ENCODE data around the gene TXNDC8.
"Not testable (repeated sequence)": the region's sequence is repeated elsewhere in the genome, so short reads cannot be mapped to it uniquely, and the experiment has no call there.

Gene TXNDC8

DNA sequence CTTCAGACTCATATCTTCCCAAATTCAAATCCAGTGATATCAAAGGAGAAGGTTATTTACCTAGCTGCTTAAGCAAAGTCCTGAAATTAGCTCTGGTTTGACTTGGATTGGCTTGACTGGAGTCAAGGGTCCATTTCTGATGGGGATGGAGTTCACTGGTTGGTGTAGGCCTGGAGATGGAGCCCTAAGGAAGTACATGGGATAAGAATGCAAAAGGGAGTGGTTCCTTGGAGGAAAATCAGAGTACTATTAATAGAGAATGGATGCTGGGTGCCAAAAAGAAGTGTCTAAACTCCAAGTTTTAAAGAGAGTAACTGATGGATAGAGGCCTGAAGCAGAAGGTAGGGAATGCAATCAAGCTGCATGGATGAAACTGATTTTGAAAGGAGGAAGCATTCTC lies 13.8 kb downstream of the TXNDC8 start:
- no peak for DNase-seq

DNA sequence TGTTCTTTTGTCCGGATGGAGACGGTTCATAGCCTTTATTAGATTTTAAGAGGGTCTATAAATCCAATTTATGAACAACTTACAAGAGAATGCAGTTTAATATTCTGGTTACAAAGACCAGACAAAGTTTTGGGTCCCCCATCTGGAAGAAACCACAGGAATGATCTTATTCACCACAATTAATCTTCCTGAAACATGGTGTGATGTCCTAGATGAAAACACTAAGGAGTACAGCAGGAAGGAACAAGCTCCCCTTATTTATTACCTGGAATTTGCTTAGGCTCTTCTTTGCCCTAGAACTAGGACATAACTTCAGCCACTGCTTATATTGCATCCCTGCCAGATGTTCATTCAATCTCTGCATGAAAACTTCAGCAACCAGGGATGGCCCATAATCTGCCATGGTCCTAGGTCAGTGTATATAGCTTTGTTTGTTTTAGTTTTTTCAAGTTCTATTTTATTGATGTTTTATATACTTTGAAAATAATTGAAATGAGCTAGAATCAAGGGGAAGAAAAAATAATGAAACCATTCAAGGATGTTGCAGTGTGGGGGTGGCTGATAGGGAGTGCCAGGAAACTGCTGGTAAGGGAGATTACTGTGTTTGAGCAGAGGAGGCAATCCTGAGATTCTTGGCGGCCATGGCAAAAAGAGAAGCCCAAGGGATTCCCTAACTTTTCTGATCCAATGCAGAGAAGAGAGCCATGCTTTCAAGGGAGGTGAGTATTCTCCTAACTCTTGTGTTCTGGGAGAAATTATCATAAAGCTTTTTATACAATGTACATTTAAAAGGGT lies 16.8 kb downstream of the TXNDC8 start:
- DNase-seq, result no peak

DNA sequence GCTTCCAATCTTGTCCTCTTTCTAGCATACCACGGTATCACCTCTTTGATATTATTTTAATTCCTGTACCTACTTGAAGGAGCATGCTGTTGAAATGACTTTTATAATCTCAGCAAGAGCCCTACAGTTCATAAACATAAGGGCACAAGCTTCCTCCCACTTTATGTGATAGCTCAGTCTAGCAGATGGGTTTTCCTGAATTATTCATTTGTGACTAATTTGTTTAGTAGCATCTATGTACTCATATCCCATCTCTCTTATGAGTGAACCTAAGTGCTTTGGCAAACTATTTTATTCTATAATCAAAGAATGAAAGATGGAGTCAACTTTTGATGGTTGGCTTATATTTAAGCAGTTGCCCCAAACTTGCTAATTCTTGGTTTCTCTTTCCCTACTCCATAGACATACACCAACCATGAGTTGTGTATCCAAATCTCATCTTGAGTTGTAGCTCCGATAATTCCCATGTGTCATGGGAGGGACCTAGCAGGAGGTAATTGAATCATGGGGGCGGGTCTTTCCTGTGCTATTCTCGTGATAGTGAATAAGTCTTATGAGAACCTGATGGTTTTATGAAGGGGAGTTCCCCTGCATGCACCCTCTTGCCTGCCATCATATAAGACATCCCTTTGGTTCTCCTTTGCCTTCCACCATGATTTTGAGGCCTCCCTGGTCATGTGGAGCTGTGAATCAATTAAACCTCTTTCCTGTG lies 17.7 kb downstream of the TXNDC8 start:
- no peak for DNase-seq

DNA sequence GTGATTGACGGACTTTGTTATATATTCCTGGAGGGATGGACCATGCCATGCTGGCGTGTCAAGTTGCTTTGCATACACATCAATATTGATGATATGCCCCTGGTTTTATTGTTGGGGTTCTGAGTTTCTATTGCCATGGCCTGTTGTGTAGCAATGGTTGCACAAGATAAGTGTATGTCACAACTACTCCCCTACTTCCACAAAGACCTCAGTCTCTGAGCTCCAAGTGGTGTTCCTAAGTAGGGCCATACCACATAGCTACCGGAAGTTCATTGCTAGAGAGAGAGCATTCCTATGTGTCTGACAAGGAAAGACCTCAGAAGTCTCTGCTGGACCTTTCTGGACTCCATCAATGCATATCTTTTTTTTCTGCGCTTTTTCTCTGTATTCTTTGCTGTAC lies 19.8 kb downstream of the TXNDC8 start:
- no peak for DNase-seq

DNA sequence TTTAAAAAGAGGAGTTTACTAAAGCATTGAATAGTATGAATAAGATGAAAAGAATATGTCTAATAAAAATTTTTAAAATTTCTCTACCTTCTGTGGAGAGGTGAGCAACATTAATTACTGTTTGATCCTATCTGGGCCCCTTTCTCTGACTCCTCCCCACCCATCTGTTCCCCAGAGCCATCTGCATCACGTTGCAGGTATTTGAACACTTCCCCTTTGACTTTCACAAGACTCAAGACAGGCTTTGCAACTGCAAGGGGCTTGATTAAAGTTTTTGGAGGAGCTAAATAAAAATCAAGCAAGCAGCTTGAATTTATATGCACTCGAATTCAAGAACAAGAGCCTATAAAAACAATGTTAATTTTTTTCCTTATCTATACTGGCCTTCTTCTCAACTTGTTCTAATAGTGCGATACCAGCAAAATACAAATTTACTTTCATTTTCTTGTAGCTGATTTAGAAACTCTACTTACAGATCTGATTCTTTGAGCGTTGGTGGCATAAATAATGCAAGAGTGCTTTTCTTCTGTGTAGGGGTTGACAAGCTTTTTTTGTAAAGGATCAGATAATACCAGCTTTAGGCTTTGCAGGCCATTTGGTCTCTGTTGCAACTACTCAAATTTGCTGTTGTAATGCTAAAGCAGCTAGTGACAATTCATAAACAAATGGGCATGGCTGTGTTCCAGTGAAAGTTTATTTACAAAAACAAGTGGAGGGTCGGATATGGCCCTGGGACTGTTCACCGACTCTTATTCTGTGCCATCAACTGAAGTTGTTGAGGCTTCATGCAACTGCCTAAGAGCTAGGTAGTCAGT lies 21.2 kb downstream of the TXNDC8 start:
- peak; percentile 9 for DNase-seq

DNA sequence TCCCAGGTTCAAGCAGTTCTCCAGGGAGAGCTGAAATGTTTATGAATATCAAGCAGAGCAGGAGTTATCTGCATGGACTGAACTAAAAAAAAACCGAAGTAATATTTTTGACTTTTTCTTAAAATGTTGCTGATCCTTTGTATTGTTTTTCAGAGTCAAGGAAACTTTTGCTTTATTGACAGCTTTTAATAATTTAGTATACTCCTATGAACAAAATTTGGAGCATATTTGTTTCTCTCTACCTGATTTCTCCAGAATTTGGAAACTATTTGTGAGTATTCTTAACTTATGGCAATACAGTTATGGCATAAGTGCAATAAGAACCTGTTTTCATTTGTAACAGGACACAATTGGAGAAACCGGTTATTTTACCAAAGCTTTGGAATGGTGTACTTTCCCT lies 25.7 kb downstream of the TXNDC8 start:
- not testable (repeated sequence) for DNase-seq

DNA sequence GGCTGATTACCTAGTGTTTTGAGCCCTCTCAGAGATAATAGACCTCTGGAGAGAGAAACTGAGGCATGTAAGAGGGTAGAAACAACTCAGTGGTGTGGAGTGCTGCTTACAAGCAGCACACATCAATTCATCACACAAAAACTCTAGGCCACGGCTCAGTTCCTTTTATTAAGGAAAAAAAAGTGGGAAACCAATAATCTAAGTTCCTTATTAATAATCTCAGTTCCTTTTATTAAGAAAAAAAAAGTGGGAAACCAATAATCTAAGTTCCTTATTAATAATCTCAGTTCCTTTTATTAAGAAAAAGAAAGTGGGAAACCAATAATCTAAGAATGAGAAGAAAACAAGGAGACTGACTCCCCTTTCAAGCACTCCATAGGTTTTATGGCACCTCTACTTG lies 28.0 kb downstream of the TXNDC8 start:
- DNase-seq, result no peak

DNA sequence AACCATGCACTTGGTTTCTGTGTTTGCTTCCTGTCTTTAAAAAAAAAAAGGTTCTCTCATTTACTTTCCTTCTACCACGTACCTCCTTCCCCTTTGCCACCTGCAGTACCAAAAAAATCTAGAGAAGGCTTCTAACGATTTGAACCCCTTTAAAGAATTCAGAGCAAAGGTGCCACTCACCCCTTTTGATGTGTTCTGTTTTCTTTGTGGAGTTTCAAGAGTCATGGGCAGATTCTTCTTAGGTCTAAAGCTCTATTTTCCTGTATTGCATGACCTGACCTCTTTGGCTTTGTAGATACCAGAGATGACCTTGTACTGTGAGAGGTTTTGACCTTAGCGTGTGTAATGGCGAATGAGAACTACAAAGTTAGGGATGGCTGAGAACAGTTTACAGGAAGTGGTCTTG lies 29.0 kb downstream of the TXNDC8 start:
- DNase-seq, result no peak

DNA sequence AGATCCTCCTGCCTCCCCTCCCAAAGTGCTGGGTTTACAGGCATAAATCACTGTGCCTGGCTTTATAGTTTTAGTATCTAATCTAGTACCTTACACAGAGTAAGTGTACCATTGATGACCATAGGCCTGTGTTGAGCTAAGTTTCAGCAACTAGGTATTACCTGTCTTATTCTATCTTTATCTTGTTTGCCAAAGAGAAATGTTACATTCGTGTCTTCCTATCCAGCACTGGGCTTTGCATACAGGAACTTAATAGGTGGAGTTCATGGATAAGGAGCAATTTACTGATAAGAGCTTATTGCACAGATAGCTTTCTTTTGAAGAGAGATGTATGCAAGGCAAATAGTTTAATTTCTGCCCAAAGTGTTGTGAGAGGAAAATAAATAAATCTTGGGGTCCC lies 30.5 kb downstream of the TXNDC8 start:
- no peak for DNase-seq

DNA sequence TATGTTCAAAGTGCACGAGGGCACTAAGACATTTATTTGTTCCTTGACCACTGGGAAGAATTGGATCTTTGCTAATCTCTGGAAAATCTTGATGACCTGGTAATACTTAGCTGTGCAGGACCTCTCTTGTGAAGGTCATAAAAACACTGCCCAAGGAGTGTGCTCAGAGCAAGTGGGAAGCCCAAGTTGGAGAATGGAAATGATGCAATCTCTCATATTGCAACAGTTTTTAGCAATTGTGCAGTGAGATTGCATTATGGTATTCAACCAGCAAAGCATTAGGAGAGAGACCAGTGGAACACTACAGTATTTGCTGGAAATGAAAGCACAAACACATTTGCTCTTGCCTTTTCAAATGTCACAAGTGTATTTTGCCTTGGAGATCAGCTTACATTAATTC lies 34.5 kb downstream of the TXNDC8 start:
- DNase-seq, result no peak

DNA sequence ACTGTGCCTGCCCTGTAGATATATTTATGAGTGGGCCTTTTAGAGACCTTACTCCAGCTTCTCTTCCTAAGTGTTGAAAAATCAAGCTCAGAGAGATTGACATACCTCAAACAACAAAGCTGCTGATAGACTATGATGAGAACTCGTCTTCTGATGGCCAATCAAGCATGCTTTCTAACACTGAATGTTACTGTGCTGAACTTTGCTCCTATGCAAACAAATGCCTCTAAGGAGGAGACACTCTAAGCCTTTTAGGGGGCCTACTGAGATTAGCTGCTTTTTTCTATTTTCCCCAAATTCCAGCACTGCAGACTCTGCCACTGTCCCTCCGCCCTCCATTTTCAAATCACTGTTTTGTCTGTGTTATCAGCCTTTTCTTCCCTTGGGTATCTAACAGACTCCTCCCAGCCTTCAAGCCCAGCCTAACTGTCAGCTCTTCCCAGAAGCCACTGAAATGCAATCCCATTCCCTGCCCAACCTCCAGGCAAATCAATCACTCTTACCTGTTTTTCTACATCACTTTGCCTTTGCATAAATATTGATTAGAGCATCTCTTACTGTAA lies 39.5 kb downstream of the TXNDC8 start:
- DNase-seq, result no peak

DNA sequence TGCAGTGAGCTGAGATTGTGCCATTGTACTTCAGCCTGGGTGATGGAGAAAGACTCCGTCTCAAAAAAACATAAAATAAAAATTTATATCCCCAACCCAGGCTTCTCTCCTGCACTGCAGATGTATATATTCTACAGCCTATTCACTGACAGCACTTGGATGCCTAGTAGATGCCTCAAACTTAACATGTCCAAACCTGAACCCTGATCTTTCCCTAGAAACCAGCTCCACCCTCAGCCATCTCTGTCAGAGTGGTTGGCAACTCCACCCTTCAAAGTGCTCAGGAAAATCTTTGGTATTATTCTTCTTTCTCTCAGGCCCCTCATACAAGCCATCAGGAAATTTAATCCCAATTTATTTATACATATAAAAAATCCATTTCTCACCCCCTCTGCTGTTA lies 44.4 kb downstream of the TXNDC8 start:
- DNase-seq, result no peak

DNA sequence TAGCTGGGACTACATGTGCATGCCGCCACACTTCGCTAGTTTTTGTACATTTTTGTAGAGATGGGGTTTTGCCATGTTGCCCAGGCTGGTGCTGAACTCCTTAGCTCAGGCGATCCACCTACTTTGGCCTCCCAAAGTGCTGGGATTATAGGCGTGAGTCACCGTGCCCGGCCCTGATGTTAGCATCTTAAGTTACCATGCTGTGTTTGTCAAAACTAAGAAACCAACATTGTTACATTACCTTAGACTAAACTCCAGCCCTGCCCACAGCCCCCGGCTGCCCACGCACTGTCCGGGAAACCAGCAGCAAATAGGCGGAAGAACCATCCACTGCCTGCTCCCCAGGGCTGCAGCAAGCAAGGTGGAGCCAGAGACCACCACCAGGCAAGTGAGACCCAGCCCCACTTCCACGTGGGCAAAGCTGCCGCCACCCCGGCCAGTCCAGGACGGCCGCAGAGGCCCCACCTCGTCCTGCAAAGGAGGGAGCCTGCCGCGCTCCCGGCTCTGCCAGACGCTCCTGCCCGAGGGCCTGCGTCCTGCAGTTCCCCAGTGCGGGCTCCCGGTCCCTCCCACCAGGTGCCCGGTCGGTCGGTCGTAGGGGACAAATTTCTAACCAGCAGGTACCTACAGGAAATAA lies 45.6 kb downstream of the TXNDC8 start:
- no peak for DNase-seq

DNA sequence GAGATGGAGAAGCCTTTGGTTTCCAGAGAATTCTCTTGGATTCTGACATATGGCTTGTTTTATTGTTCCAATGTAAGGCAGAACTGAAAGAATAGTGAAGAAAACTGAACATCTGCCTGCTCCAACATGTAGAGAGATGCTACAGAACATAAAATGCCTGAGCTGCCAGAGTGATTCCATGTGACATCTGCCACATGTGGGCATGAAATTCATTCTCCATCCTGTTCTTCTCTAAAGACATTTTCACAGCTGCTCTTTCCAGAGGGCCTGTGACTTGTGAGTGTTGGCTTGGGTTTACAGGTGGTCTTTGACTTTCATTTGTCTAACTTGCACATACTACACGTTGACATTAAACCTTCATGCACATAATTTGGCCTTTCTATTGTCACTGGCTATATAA lies 47.7 kb downstream of the TXNDC8 start:
- DNase-seq, result no peak

DNA sequence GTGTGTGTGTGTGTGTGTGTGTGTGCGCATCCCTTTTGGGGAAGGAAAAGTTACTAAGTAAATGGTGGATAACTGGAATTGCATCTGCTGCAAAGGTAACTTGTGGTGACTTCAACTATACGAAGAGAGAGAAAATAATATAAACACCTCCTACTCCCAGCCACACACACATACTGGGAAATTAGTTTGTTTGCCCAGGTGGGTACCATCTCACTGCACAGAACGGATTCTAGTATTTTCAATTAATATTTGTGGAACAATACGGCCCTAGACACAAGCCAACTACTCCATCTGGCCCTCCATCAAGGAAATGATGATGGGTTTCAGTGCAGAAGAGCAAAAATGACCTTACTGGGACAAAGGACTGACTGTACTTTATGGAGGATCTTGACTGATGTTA lies 49.2 kb downstream of the TXNDC8 start:
- DNase-seq, result no peak

DNA sequence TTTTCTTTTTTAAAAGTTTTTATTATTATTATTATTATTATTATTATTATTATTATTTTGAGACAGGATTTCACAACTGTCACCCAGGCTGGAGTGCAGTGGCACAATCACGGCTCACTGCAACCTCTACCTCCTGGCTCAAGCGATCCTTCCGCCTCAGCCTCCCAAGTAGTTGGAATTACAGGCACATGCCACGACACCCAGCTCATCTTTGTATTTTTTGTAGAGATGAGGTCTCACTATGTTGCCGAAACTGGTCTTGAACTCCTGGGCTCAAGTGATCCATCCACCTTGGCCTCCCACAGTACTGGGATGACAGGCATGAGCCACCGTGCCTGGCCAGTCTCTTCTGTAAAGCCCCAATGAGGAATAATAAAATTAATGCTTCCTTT lies 50.4 kb downstream of the TXNDC8 start:
- DNase-seq, result no peak

DNA sequence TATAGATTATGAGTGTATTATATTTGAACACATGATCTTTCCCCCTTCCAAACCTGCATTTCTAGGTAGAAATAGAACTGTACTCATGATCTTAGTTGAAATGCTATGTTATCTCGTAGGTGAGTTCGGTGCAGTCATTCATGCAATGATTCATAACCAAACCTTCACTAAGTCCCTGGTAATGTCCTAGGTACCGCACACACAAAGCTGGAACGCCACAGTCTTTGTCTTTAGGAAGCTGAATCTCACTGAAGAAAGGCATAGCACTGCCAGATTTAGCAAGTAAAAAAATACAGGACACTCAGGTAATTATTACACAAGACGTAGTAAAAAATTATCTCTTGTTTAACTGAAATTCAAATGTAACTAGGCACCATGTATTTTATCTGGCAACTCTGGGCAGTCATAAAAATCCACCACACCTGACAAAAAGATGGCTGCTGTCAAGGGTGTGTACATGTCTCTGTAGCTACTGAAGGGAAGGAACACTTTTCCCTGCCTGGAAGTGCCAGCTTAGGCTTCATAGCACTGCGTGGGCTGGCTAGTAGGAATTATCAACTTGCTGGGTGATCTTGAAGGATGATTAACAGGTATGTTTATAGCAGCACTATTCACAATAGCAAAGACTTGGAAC lies 53.3 kb downstream of the TXNDC8 start:
- no peak for DNase-seq

DNA sequence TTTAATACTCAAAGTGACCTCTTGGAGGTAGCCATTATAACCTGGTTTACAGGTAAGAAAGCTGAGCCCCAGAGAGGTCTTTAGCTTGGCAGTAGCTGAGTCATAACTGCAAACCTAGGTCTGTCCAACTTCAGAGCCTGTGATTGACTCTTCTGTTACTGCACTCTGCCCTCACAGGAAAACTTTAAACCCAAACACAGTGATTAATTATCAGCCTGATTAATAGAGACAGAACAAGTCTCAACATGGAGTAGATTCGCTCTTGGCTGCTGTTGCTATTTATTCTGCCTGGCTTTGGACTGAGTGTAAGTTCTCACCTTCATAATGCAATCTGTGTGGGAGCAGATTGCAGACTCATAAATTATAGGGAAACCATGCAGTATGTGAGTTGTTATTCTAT lies 53.9 kb downstream of the TXNDC8 start:
- DNase-seq, result peak; percentile 59

DNA sequence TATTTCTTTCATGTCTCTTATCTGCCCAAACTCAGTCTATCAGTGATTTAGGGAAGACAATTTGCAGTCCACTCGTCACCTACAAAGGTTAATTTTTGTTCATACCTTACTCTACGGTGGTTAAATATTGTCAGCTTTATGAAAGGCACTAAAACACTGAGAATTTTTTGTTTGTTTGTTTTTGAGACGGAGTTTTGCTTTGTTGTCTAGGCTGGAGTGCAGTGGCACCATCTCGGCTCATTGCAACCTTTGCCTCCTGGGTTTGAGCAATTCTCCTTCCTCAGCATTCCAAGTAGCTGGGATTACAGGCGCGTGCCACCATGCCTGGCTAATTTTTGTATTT lies 55.0 kb downstream of the TXNDC8 start:
- DNase-seq, result no peak

DNA sequence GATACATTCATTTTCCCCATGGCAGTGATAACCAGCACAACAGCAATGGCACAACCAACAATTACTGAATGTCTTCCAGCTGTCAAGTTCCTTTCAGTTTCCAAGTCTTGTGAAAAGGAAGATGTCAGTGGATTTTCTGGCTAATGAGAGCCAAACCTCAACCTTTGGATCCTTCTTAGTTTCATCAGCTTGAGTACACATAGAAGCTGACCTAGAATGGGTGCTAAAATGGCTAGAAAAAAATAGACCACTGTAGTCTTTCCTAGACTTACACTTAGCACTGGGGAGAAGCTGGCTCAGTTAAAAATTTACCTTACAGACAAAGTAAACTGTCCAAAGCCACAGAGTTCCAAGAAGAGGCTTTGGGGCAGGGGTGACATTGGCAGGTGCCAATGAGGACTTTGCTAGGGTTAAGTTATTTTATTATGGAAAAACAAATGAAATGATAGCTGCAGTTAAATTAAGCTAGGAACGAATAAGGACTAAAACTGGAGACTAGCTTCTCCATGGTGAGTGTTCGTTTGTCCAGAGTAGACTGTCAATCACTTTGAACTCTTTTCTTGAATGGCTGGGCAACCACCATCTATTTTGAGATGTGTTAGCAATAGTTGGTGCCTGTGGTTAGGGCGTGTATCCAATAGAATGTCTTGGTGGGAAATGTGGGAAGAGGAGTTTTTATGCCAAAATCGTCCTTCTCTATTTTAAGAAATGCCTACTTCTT lies 55.5 kb downstream of the TXNDC8 start:
- no peak for DNase-seq

DNA sequence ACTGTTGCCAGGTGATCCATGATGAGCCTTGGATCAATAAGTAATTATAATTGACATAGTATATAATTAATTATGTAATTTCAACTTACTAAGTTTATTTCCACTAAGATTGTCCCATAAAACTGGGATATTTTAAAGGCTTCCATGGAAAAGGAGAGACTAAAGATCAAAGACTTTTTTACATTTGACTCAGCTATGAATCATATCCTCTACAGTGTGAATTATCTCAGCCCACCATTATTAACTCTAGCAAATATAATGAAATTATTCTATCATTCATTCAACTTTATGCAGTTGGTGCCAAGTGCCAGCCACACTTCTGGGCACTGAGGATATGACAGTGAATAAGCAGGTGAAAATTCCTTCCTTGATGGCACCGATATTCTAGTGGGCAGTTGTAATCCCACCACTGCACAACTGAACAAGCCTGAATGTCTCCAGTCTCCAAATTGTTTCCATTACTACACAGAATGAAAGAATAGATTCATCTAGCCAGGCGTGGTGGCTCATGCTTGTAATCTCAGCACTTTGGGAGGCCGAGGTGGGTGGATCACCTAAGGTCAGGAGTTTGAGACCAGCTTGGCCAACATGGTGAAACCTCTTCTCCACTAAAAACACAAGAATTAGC lies 59.5 kb downstream of the TXNDC8 start:
- DNase-seq, result no peak

Data from DMS 273 treated with DMSO at 0.1 percent for 48 hours (cell line).